Measurements from ENCODE around the gene AMN.

AMN gene

GRCh38 chr14:102951034-102951433 is 28.6 kb downstream of the AMN start:
- Histone ChIP-seq H3K4me3 (ENCODE audit: control insufficient read depth in 1 of 7, extremely low read depth in 1 of 7, insufficient read depth in 4 of 7, low read depth in 2 of 7, low read length in 6 of 7) (no peak overlapping the region), H3K4me1 (ENCODE audit: control extremely low read depth in 1 of 4, control insufficient read depth in 4 of 4, insufficient read depth in 4 of 4, low read length in 3 of 4) (peaks cover 0 to 21% (median 7%) of the 10 kb centered on the region in 4 experiments), H3K9me3 (ENCODE audit: control extremely low read depth in 1 of 5, control insufficient read depth in 4 of 5, insufficient read depth in 2 of 5, low read depth in 1 of 5, low read length in 4 of 5) (no peaks in the 10 kb centered on the region), H3K27me3 (replicated peaks in 2 of 5; ENCODE audit: control insufficient read depth in 4 of 5, insufficient read depth in 5 of 5, low read length in 4 of 5) (no peaks in the 10 kb centered on the region), H3K27ac (ENCODE audit: insufficient read depth in 1 of 2, low read depth in 1 of 2, low read length in 2 of 2, poor library complexity in 1 of 2, severe bottlenecking in 2 of 2) (no peak overlapping the region), H3K36me3 (ENCODE audit: control insufficient read depth in 4 of 4, insufficient read depth in 4 of 4, low read length in 3 of 4) (peaks cover 0 to 30% (median 8%) of the 10 kb centered on the region in 4 experiments)
- CTCF ChIA-PET: interaction anchor here (0.9 kb wide), 1 partner anchor 54 kb away, joined by 3 read pairs; no protein-coding TSS in a partner anchor
- DNase-seq: no peak
- POLR2A ChIA-PET: interaction anchor here (0.7 kb wide), 2 partner anchors 19 to 74 kb away, joined by 3 read pairs; no protein-coding TSS in a partner anchor
- 97% methylated on average over 8 of the region's 10 CpGs for WGBS (ENCODE audit: insufficient coverage)

- 97% methylated on average over 7 of the region's 8 CpGs for WGBS (ENCODE audit: insufficient coverage)
- no peak for DNase-seq
- POLR2A ChIA-PET: no interaction called here
Measured at GRCh38 chr14:102951799-102952198, 29.3 kb downstream of the AMN start.

GRCh38 chr14:102952276-102952675 is 29.8 kb downstream of the AMN start:
- ChIA-PET POLR2A (no interaction called here), CTCF (interaction anchor here (1.4 kb wide), 1 partner anchor 9 kb away, joined by 4 read pairs; no protein-coding TSS in a partner anchor)
- no peak for DNase-seq
- no peak overlapping the region for H3K4me3 ChIP-seq (ENCODE audit: control insufficient read depth in 1 of 7, extremely low read depth in 1 of 7, insufficient read depth in 4 of 7, low read depth in 2 of 7, low read length in 6 of 7)
- peaks cover 0 to 28% (median 8%) of the 10 kb centered on the region in 4 experiments for H3K36me3 ChIP-seq (ENCODE audit: control insufficient read depth in 4 of 4, insufficient read depth in 4 of 4, low read length in 3 of 4)
- no peak overlapping the region for H3K27ac ChIP-seq (ENCODE audit: insufficient read depth in 1 of 2, low read depth in 1 of 2, low read length in 2 of 2, poor library complexity in 1 of 2, severe bottlenecking in 2 of 2)
- no peaks in the 10 kb centered on the region for H3K9me3 ChIP-seq (ENCODE audit: control extremely low read depth in 1 of 5, control insufficient read depth in 4 of 5, insufficient read depth in 2 of 5, low read depth in 1 of 5, low read length in 4 of 5)
- WGBS (ENCODE audit: insufficient coverage): 98% methylated on average over 6 of the region's 6 CpGs
- H3K4me1 ChIP-seq (ENCODE audit: control extremely low read depth in 1 of 4, control insufficient read depth in 4 of 4, insufficient read depth in 4 of 4, low read length in 3 of 4): peaks cover 0 to 21% (median 7%) of the 10 kb centered on the region in 4 experiments
- no peaks in the 10 kb centered on the region for H3K27me3 ChIP-seq (replicated peaks in 2 of 5; ENCODE audit: control insufficient read depth in 4 of 5, insufficient read depth in 5 of 5, low read length in 4 of 5)

More at GRCh38 chr14:102951799-102952198, 29.3 kb downstream of the AMN start:
- Histone ChIP-seq H3K36me3 (ENCODE audit: control insufficient read depth in 4 of 4, insufficient read depth in 4 of 4, low read length in 3 of 4) (peaks cover 0 to 29% (median 8%) of the 10 kb centered on the region in 4 experiments), H3K27me3 (replicated peaks in 2 of 5; ENCODE audit: control insufficient read depth in 4 of 5, insufficient read depth in 5 of 5, low read length in 4 of 5) (no peaks in the 10 kb centered on the region), H3K27ac (ENCODE audit: insufficient read depth in 1 of 2, low read depth in 1 of 2, low read length in 2 of 2, poor library complexity in 1 of 2, severe bottlenecking in 2 of 2) (no peak overlapping the region), H3K4me1 (ENCODE audit: control extremely low read depth in 1 of 4, control insufficient read depth in 4 of 4, insufficient read depth in 4 of 4, low read length in 3 of 4) (peaks cover 0 to 21% (median 7%) of the 10 kb centered on the region in 4 experiments), H3K9me3 (ENCODE audit: control extremely low read depth in 1 of 5, control insufficient read depth in 4 of 5, insufficient read depth in 2 of 5, low read depth in 1 of 5, low read length in 4 of 5) (no peaks in the 10 kb centered on the region), H3K4me3 (ENCODE audit: control insufficient read depth in 1 of 7, extremely low read depth in 1 of 7, insufficient read depth in 4 of 7, low read depth in 2 of 7, low read length in 6 of 7) (no peak overlapping the region)
- CTCF ChIA-PET: no interaction called here

GRCh38 chr14:102953100-102953499 is 30.6 kb downstream of the AMN start:
- 91% methylated on average over 11 of the region's 15 CpGs for WGBS (ENCODE audit: insufficient coverage)
- Histone ChIP-seq H3K27ac (ENCODE audit: insufficient read depth in 1 of 2, low read depth in 1 of 2, low read length in 2 of 2, poor library complexity in 1 of 2, severe bottlenecking in 2 of 2) (no peak overlapping the region), H3K27me3 (replicated peaks in 2 of 5; ENCODE audit: control insufficient read depth in 4 of 5, insufficient read depth in 5 of 5, low read length in 4 of 5) (no peaks in the 10 kb centered on the region), H3K9me3 (ENCODE audit: control extremely low read depth in 1 of 5, control insufficient read depth in 4 of 5, insufficient read depth in 2 of 5, low read depth in 1 of 5, low read length in 4 of 5) (no peaks in the 10 kb centered on the region), H3K36me3 (ENCODE audit: control insufficient read depth in 4 of 4, insufficient read depth in 4 of 4, low read length in 3 of 4) (peaks cover 0 to 32% (median 8%) of the 10 kb centered on the region in 4 experiments), H3K4me3 (ENCODE audit: control insufficient read depth in 1 of 7, extremely low read depth in 1 of 7, insufficient read depth in 4 of 7, low read depth in 2 of 7, low read length in 6 of 7) (no peak overlapping the region), H3K4me1 (ENCODE audit: control extremely low read depth in 1 of 4, control insufficient read depth in 4 of 4, insufficient read depth in 4 of 4, low read length in 3 of 4) (peaks cover 0 to 21% (median 7%) of the 10 kb centered on the region in 4 experiments)
- DNase-seq: peak in 1 of 3 donors; percentile 15
- ChIA-PET POLR2A (no interaction called here), CTCF (interaction anchor here (0.8 to 1.4 kb wide), 2 partner anchors 10 to 227 kb away, joined by 4 to 5 read pairs; no protein-coding TSS in a partner anchor)

GRCh38 chr14:102954081-102954789 is 31.8 kb downstream of the AMN start:
- no peaks in the 10 kb centered on the region for H3K27me3 ChIP-seq (replicated peaks in 2 of 5; ENCODE audit: control insufficient read depth in 4 of 5, insufficient read depth in 5 of 5, low read length in 4 of 5)
- DNase-seq: no peak
- no peak overlapping the region for H3K27ac ChIP-seq (ENCODE audit: insufficient read depth in 1 of 2, low read depth in 1 of 2, low read length in 2 of 2, poor library complexity in 1 of 2, severe bottlenecking in 2 of 2)
- H3K4me1 ChIP-seq (ENCODE audit: control extremely low read depth in 1 of 4, control insufficient read depth in 4 of 4, insufficient read depth in 4 of 4, low read length in 3 of 4): peaks cover 0 to 14% (median 2%) of the 10 kb centered on the region in 4 experiments
- CTCF ChIA-PET: interaction anchor here (0.8 kb wide), 1 partner anchor 228 kb away, joined by 5 read pairs; no protein-coding TSS in a partner anchor
- no peak overlapping the region for H3K4me3 ChIP-seq (ENCODE audit: control insufficient read depth in 1 of 7, extremely low read depth in 1 of 7, insufficient read depth in 4 of 7, low read depth in 2 of 7, low read length in 6 of 7)
- POLR2A ChIA-PET: no interaction called here
- no peaks in the 10 kb centered on the region for H3K9me3 ChIP-seq (ENCODE audit: control extremely low read depth in 1 of 5, control insufficient read depth in 4 of 5, insufficient read depth in 2 of 5, low read depth in 1 of 5, low read length in 4 of 5)
- WGBS (ENCODE audit: insufficient coverage): 98% methylated on average over 14 of the region's 18 CpGs
- H3K36me3 ChIP-seq (ENCODE audit: control insufficient read depth in 4 of 4, insufficient read depth in 4 of 4, low read length in 3 of 4): peaks cover 0 to 33% (median 9%) of the 10 kb centered on the region in 4 experiments

GRCh38 chr14:102955636-102956408 is 33.4 kb downstream of the AMN start:
- Histone ChIP-seq H3K27ac (ENCODE audit: insufficient read depth in 1 of 2, low read depth in 1 of 2, low read length in 2 of 2, poor library complexity in 1 of 2, severe bottlenecking in 2 of 2) (no peak overlapping the region), H3K9me3 (ENCODE audit: control extremely low read depth in 1 of 5, control insufficient read depth in 4 of 5, insufficient read depth in 2 of 5, low read depth in 1 of 5, low read length in 4 of 5) (no peaks in the 10 kb centered on the region), H3K4me3 (ENCODE audit: control insufficient read depth in 1 of 7, extremely low read depth in 1 of 7, insufficient read depth in 4 of 7, low read depth in 2 of 7, low read length in 6 of 7) (no peak overlapping the region), H3K4me1 (ENCODE audit: control extremely low read depth in 1 of 4, control insufficient read depth in 4 of 4, insufficient read depth in 4 of 4, low read length in 3 of 4) (peaks cover 0 to 10% (median 0%) of the 10 kb centered on the region in 4 experiments), H3K27me3 (replicated peaks in 2 of 5; ENCODE audit: control insufficient read depth in 4 of 5, insufficient read depth in 5 of 5, low read length in 4 of 5) (no peaks in the 10 kb centered on the region), H3K36me3 (ENCODE audit: control insufficient read depth in 4 of 4, insufficient read depth in 4 of 4, low read length in 3 of 4) (peaks cover 0 to 27% (median 5%) of the 10 kb centered on the region in 4 experiments)
- 86% methylated on average over 3 of the region's 8 CpGs for WGBS (ENCODE audit: insufficient coverage)
- no peak for DNase-seq
- ChIA-PET POLR2A (no interaction called here), CTCF (no interaction called here)

Measured in common myeloid progenitor, CD34-positive (primary cell).